ENCODE data around the gene CDKN2AIP. TPM values are rescaled to one million over a fixed set of nuclear protein-coding genes. Genes with fewer than 3 reads are reported as not detected.

Gene CDKN2AIP
- total RNA-seq, 1 donor from 2014 or later: 35.3 TPM

DNA sequence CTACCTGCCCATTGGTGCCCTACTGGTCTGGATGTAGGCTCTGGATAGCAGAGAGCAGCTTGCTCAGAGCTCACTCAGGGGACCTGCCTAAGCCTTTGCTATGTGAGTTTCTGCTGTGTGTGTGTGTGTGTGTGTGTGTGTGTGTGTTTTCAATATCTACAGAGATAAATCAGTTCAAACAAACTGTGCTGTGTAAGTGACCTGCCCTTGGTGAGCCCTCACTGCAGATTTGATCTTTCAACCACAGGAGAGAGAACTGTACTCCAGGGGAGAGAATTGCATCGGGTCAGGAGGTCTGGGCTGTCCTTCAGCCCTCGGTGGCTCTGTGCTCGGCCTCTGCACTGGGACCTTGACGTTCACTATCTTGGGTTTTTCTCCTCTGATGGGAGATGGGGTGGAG, 35.0 kb upstream of the CDKN2AIP start:
- Histone ChIP-seq H3F3A (ENCODE audit: low read depth) (no peaks in the 10 kb centered on the region), H3K27ac (no peak overlapping the region), H2AFZ (replicated peaks) (no peak overlapping the region), H3K27me3 (no peaks in the 10 kb centered on the region), H3K4me2 (no peak overlapping the region), H3K4me1 (peaks cover 8% of the 10 kb centered on the region), H4K20me1 (ENCODE audit: low read depth) (no peaks in the 10 kb centered on the region), H3K4me3 (no peak overlapping the region), H3K79me2 (ENCODE audit: low read depth) (no peaks in the 10 kb centered on the region), H3K36me3 (no peaks in the 10 kb centered on the region), H3K9me3 (ENCODE audit: low read depth) (no peaks in the 10 kb centered on the region), H3K9ac (no peak overlapping the region)
- no peak for DNase-seq (ENCODE audit: low spot score)
- H3K27ac Mint-ChIP-seq: peak overlapping the region; percentile 18
- H3K9me3 Mint-ChIP-seq: peaks cover 2% of the 10 kb centered on the region
- no peak overlapping the region for H3K4me3 Mint-ChIP-seq
- H3K27me3 Mint-ChIP-seq (ENCODE audit: insufficient read depth, low read depth): peaks cover 8% of the 10 kb centered on the region
- H3K36me3 Mint-ChIP-seq: no peaks in the 10 kb centered on the region
- H3K4me1 Mint-ChIP-seq: peaks cover 28% of the 10 kb centered on the region
- TF ChIP-seq, protein P1, sequence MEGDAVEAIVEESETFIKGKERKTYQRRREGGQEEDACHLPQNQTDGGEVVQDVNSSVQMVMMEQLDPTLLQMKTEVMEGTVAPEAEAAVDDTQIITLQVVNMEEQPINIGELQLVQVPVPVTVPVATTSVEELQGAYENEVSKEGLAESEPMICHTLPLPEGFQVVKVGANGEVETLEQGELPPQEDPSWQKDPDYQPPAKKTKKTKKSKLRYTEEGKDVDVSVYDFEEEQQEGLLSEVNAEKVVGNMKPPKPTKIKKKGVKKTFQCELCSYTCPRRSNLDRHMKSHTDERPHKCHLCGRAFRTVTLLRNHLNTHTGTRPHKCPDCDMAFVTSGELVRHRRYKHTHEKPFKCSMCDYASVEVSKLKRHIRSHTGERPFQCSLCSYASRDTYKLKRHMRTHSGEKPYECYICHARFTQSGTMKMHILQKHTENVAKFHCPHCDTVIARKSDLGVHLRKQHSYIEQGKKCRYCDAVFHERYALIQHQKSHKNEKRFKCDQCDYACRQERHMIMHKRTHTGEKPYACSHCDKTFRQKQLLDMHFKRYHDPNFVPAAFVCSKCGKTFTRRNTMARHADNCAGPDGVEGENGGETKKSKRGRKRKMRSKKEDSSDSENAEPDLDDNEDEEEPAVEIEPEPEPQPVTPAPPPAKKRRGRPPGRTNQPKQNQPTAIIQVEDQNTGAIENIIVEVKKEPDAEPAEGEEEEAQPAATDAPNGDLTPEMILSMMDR (IDR thresholded peaks at IDR 0.05): no peak
- TF ChIP-seq EZH2 (IDR thresholded peaks at IDR 0.05) (no peak), EZH2phosphoT487 (IDR thresholded peaks at IDR 0.05) (no peak)

DNA sequence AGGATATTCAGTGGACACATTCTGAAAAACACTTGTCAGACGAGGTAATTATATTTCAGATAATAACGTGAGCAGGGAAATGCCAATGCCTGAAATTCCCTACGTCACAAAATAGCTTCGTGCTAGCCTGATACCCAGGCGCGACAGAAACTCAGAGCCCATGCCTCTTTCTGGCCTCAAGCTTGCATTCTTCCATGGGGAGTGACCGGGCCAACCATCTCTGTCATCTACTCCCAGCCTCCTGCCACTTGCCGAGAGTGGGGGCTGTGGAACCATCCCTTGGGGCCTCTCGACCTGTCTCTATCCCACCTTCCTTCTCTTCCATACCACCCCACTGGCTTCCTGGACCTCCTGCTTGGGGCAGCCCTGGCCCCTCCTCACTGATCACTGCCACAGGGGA, 34.5 kb upstream of the CDKN2AIP start:
- Histone ChIP-seq H3F3A (ENCODE audit: low read depth) (no peaks in the 10 kb centered on the region), H4K20me1 (ENCODE audit: low read depth) (no peaks in the 10 kb centered on the region), H3K4me2 (no peak overlapping the region), H3K4me1 (peaks cover 8% of the 10 kb centered on the region), H3K9ac (no peak overlapping the region), H3K27me3 (no peaks in the 10 kb centered on the region), H3K27ac (no peak overlapping the region), H3K36me3 (no peaks in the 10 kb centered on the region), H3K4me3 (no peak overlapping the region), H3K79me2 (ENCODE audit: low read depth) (no peaks in the 10 kb centered on the region), H3K9me3 (ENCODE audit: low read depth) (no peaks in the 10 kb centered on the region), H2AFZ (replicated peaks) (no peak overlapping the region)
- H3K36me3 Mint-ChIP-seq: no peaks in the 10 kb centered on the region
- H3K9me3 Mint-ChIP-seq: peaks cover 2% of the 10 kb centered on the region
- no peak for TF ChIP-seq EZH2phosphoT487 (IDR thresholded peaks at IDR 0.05)
- TF ChIP-seq EZH2 (IDR thresholded peaks at IDR 0.05): no peak
- TF ChIP-seq, protein P1 (IDR thresholded peaks at IDR 0.05): no peak
- no peak overlapping the region for H3K4me3 Mint-ChIP-seq
- peaks cover 10% of the 10 kb centered on the region for H3K27me3 Mint-ChIP-seq (ENCODE audit: insufficient read depth, low read depth)
- DNase-seq (ENCODE audit: low spot score): no peak
- peaks cover 28% of the 10 kb centered on the region for H3K4me1 Mint-ChIP-seq
- peak overlapping the region; percentile 13 for H3K27ac Mint-ChIP-seq

DNA sequence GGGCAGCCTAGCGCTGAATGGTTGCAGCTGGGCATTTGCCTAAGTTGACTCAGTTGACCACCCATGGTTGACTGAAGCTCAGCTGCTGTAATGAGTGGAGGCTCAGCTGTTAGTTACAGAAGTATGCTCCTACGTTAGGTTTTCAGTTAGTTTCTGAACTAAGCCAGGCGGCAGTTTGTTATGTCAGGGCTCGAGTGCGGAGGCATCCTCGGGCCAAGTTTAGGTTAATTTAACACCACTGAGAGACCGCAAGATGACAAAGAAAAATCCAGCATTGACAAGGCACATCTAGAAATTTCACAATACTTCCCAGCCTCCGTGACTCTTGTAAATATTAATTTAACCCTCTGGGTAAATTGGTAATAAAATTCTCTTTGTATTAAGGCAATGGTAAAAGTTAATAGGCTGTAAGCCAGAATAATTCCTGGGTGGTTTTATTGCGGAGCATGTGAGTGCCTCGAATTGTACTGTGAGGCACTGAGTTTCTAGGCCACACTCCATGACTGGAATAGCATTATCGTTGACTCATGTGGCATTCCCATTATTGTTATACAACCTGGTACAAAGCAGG, 33.1 kb upstream of the CDKN2AIP start:
- Histone ChIP-seq H3K27me3 (no peaks in the 10 kb centered on the region), H3K4me3 (no peak overlapping the region), H2AFZ (replicated peaks) (no peak overlapping the region), H3F3A (ENCODE audit: low read depth) (no peaks in the 10 kb centered on the region), H3K9me3 (ENCODE audit: low read depth) (no peaks in the 10 kb centered on the region), H3K27ac (no peak overlapping the region), H3K4me1 (peaks cover 8% of the 10 kb centered on the region), H3K9ac (no peak overlapping the region), H3K4me2 (no peak overlapping the region), H3K36me3 (no peaks in the 10 kb centered on the region), H4K20me1 (ENCODE audit: low read depth) (no peaks in the 10 kb centered on the region), H3K79me2 (ENCODE audit: low read depth) (no peaks in the 10 kb centered on the region)
- H3K9me3 Mint-ChIP-seq: no peaks in the 10 kb centered on the region
- TF ChIP-seq EZH2phosphoT487 (IDR thresholded peaks at IDR 0.05) (no peak), EZH2 (IDR thresholded peaks at IDR 0.05) (no peak)
- TF ChIP-seq, protein P1 (IDR thresholded peaks at IDR 0.05): no peak
- H3K27ac Mint-ChIP-seq: no peak overlapping the region
- H3K4me1 Mint-ChIP-seq: peaks cover 25% of the 10 kb centered on the region
- DNase-seq (ENCODE audit: low spot score): no peak
- H3K36me3 Mint-ChIP-seq: no peaks in the 10 kb centered on the region
- H3K27me3 Mint-ChIP-seq (ENCODE audit: insufficient read depth, low read depth): peaks cover 7% of the 10 kb centered on the region
- no peak overlapping the region for H3K4me3 Mint-ChIP-seq
